ENCODE results near the gene RNF38.

The RNF38 gene

GRCh38 chr9:36441966-36442365 is 41.9 kb upstream of the RNF38 start:
- no peak for TF ChIP-seq CTCF (IDR thresholded peaks at IDR 0.05; ENCODE audit: extremely low read depth, missing control alignments)
- DNase-seq (ENCODE audit: low spot score), result no peak

- DNase-seq (ENCODE audit: low spot score), result no peak
- no peak for TF ChIP-seq CTCF (IDR thresholded peaks at IDR 0.05; ENCODE audit: extremely low read depth, missing control alignments)
Measured at GRCh38 chr9:36438536-36439236, 38.6 kb upstream of the RNF38 start.

DNA sequence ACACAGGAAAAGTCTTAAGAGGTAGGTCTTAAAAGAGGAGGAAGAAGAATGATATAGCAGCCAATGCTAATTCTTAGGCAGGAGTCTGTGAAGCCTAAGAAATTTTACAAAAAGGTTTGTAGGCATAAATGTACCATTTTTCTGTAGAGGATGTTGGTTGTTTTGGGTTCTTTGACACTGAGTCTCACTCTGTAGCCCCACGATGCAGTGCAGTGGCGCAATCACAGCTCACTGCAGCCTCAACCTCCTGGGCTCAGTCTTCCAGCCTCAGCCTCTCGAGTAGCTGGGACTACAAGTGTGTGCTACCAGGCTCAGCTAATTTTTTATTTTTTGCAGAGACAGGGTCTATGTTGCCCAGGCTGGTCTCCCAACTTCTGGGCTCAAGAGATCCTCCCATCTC is 37.7 kb upstream of the RNF38 start:
- DNase-seq (ENCODE audit: low spot score), result no peak
- no peak for TF ChIP-seq CTCF (IDR thresholded peaks at IDR 0.05; ENCODE audit: extremely low read depth, missing control alignments)

DNA sequence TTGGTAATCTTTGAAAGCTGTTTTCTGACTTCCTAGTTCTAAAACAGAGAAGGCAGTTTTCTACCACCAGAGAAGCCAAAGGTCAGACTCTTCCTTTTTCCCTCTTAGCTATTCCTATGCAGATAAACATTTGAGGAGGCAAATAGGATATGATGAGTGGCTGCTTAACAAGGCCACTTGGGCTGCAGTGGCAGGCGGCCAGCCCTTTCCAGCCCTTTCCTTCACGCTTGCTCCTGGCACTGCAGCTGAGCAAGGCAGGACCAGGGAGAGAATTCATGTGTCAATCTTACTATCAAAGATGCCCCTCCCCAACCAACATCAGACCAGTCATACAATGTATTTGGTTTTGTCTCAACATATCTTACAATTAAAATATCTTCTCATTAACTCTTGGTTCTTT is 36.8 kb upstream of the RNF38 start:
- no peak for DNase-seq (ENCODE audit: low spot score)

DNA sequence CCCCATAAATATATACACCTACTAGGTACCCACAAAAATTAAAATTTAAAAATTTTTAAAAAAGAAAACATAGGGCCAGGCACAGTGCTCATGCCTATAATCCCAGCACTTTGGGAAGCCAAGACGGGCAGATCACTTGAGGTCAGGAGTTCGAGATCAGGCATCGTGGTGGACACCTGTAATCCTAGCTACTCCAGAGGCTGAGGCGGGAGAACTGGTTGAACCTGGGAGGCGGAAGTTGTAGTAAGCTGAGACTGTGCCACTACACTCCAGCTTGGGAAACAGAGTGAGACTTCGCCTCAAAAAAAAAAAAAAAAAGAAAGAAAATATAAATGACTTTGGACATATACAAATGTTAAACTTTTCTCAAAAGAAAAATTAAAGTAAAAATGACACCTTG is 33.3 kb upstream of the RNF38 start:
- TF ChIP-seq CTCF (IDR thresholded peaks at IDR 0.05; ENCODE audit: extremely low read depth, missing control alignments), result no peak
- DNase-seq (ENCODE audit: low spot score), result no peak

More for the DNA sequence above, 36.8 kb upstream of the RNF38 start:
- TF ChIP-seq CTCF (IDR thresholded peaks at IDR 0.05; ENCODE audit: extremely low read depth, missing control alignments), result no peak

DNA sequence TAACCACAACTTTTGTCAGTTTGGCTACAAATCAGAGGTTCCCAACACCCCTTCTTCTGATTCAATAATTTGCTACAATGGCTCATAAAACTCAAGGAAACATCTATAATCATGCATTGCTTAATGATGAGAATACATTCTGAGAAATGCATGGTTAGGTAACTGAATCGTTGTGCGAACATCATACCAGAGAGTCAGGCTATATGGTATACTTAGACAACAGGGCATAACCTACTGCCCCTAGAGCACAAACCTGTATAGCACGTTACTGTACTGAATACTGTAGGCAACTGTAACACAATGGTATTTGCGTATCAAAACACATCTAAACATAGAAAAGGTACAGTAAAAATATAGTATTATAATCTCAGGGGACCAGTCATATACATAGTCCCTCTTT is 31.0 kb upstream of the RNF38 start:
- DNase-seq (ENCODE audit: low spot score), result no peak
- no peak for TF ChIP-seq CTCF (IDR thresholded peaks at IDR 0.05; ENCODE audit: extremely low read depth, missing control alignments)

DNA sequence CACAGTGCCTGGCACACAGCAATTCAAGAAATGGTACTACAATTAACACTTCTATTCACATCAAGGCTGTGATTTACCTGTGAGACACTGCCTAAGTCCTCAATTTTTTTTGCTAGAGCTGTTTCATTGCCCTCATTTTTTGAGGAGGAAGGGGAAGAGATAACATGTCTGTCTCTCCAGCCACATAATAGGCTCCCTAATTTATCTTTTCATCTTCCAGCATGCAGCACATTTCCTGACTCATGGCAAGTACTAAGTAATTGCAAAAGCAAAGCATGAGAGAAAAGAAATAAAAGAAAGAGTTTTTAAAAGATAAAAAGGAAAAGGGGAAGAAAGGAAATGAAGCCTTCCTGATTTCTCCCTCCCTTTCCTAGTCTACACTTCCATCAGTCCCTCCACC is 26.9 kb upstream of the RNF38 start:
- no peak for DNase-seq (ENCODE audit: low spot score)
- TF ChIP-seq CTCF (IDR thresholded peaks at IDR 0.05; ENCODE audit: extremely low read depth, missing control alignments), result no peak
